H9 (cell line): ENCODE results near the gene SLC38A9. TPM values are rescaled to one million over a fixed set of nuclear protein-coding genes. Genes with fewer than 3 reads are reported as not detected.

Experiments
- DNase-seq: peaks from one replicate; pipeline ENCODE4 v3.0.0-alpha.2; 2017
- H2AFZ ChIP-seq: one replicate; pipeline ENCODE4 v1.6.1; 2013; ENCODE audit warnings: mild to moderate bottlenecking, low read length, control low read depth, moderate library complexity
- H2AK5ac ChIP-seq: 2 replicates; pipeline ENCODE4 v1.6.1; 2013; ENCODE audit warnings: low read length, control low read depth, mixed read lengths; ENCODE audit not compliant: insufficient read length
- H2BK120ac ChIP-seq: one replicate; pipeline ENCODE4 v1.6.1; 2013; ENCODE audit warnings: low read depth, mild to moderate bottlenecking, low read length, control low read depth, inconsistent platforms; ENCODE audit not compliant: poor library complexity, severe bottlenecking
- H2BK12ac ChIP-seq: 2 replicates; pipeline ENCODE4 v1.6.1; 2013; ENCODE audit warnings: low read length, control low read depth, mixed read lengths, low read depth; ENCODE audit not compliant: insufficient read length
- H2BK15ac ChIP-seq: 2 replicates; pipeline ENCODE4 v1.6.1; 2013; ENCODE audit warnings: low read depth, low read length, control low read depth
- H2BK20ac ChIP-seq: one replicate; pipeline ENCODE4 v1.6.1; 2013; ENCODE audit warnings: low read depth, mild to moderate bottlenecking, low read length, control low read depth, inconsistent platforms; ENCODE audit not compliant: poor library complexity, severe bottlenecking
- H2BK5ac ChIP-seq: 2 replicates; pipeline ENCODE4 v1.6.1; 2013; ENCODE audit warnings: low read length, control low read depth, mixed read lengths; ENCODE audit not compliant: insufficient read length
- H3K14ac ChIP-seq: 2 replicates; pipeline ENCODE4 v1.6.1; 2013; ENCODE audit warnings: low read length, control low read depth; ENCODE audit not compliant: insufficient read depth
- H3K18ac ChIP-seq: 2 replicates; pipeline ENCODE4 v1.6.1; 2013; ENCODE audit warnings: low read depth, mild to moderate bottlenecking, mixed read lengths, low read length, control low read depth; ENCODE audit not compliant: insufficient read length
- H3K23ac ChIP-seq: 2 replicates; pipeline ENCODE4 v1.6.1; 2013; ENCODE audit warnings: low read length, control low read depth, mixed read lengths, low read depth; ENCODE audit not compliant: insufficient read length
- H3K23me2 ChIP-seq: 2 replicates; pipeline ENCODE4 v1.6.1; 2013; ENCODE audit warnings: low read depth, mild to moderate bottlenecking, mixed read lengths, low read length, control low read depth; ENCODE audit not compliant: insufficient read length, poor library complexity, severe bottlenecking
- H3K27ac ChIP-seq: 2 replicates; pipeline ENCODE4 v1.5.1; 2013; ENCODE audit warnings: low read length, control low read depth, mixed read lengths, low read depth; ENCODE audit not compliant: insufficient read length
- H3K27me3 ChIP-seq: 2 replicates; pipeline ENCODE4 v1.6.1; 2013; ENCODE audit warnings: low read length, control low read depth, inconsistent platforms; ENCODE audit not compliant: insufficient read depth
- H3K4ac ChIP-seq: 2 replicates; pipeline ENCODE4 v1.6.1; 2013; ENCODE audit warnings: low read depth, mild to moderate bottlenecking, control low read depth, inconsistent platforms, low read length, moderate library complexity
- H3K4me1 ChIP-seq: 2 replicates; pipeline ENCODE4 v1.6.1; 2013; ENCODE audit warnings: low read length, control low read depth, inconsistent platforms; ENCODE audit not compliant: insufficient read depth
- H3K4me2 ChIP-seq: 2 replicates; pipeline ENCODE4 v1.6.1; 2013; ENCODE audit warnings: low read length, control low read depth, mixed read lengths; ENCODE audit not compliant: insufficient read length, insufficient read depth
- H3K56ac ChIP-seq: 2 replicates; pipeline ENCODE4 v1.6.1; 2013; ENCODE audit warnings: low read depth, mild to moderate bottlenecking, mixed read lengths, low read length, control low read depth; ENCODE audit not compliant: insufficient read length
- H3K79me1 ChIP-seq: 2 replicates; pipeline ENCODE4 v1.6.1; 2013; ENCODE audit warnings: low read depth, mild to moderate bottlenecking, moderate library complexity, low read length, control low read depth, inconsistent platforms; ENCODE audit not compliant: insufficient read depth, poor library complexity, severe bottlenecking
- H3K79me2 ChIP-seq: 2 replicates; pipeline ENCODE4 v1.6.1; 2013; ENCODE audit warnings: low read length, control low read depth, inconsistent platforms; ENCODE audit not compliant: insufficient read depth
- H3K9ac ChIP-seq: 2 replicates; pipeline ENCODE4 v1.6.1; 2013; ENCODE audit warnings: low read length, control low read depth, mixed read lengths; ENCODE audit not compliant: insufficient read length; ENCODE audit errors: extremely low read depth
- H3K9me3 ChIP-seq: one replicate; pipeline ENCODE4 v1.6.1; 2013; ENCODE audit warnings: low read depth, low read length, inconsistent platforms; ENCODE audit not compliant: control insufficient read depth
- H3T11ph ChIP-seq: one replicate; pipeline ENCODE4 v1.6.1; 2013; ENCODE audit warnings: mild to moderate bottlenecking, low read length, control low read depth, inconsistent platforms
- H4K20me1 ChIP-seq: one replicate; pipeline ENCODE4 v1.6.1; 2013; ENCODE audit not compliant: control insufficient read depth, insufficient read length, insufficient read depth
- H4K5ac ChIP-seq: 2 replicates; pipeline ENCODE4 v1.6.1; 2013; ENCODE audit warnings: low read depth, mild to moderate bottlenecking, mixed read lengths, low read length, control low read depth; ENCODE audit not compliant: insufficient read length
- H4K8ac ChIP-seq: replicated peaks from 2 replicates; pipeline ENCODE4 v1.6.1; 2013; ENCODE audit warnings: low read length, control low read depth, mixed read lengths, low read depth; ENCODE audit not compliant: insufficient read length
- H4K91ac ChIP-seq: 2 replicates; pipeline ENCODE4 v1.6.1; 2013; ENCODE audit warnings: low read depth, mild to moderate bottlenecking, moderate library complexity, mixed read lengths, low read length, control low read depth; ENCODE audit not compliant: insufficient read length
- H3K27ac Mint-ChIP-seq, 3 experiments: 2 replicates in 2 of 3; 3 replicates in 1 of 3; pipeline ENCODE4 v1.8.0; 2020 to 2021; ENCODE audit warnings: mixed read lengths in 3 of 3, mild to moderate bottlenecking in 1 of 3, moderate library complexity in 1 of 3
- H3K27me3 Mint-ChIP-seq: 2 replicates; pipeline ENCODE4 v1.8.0; 2021; ENCODE audit warnings: low read depth, mild to moderate bottlenecking, moderate library complexity, mixed read lengths
- H3K36me3 Mint-ChIP-seq, 3 experiments: 2 replicates in 2 of 3; 3 replicates in 1 of 3; pipeline ENCODE4 v1.8.0; 2020 to 2021; ENCODE audit warnings: low read depth in 3 of 3, mixed read lengths in 3 of 3; ENCODE audit not compliant: insufficient read depth in 1 of 3
- H3K4me1 Mint-ChIP-seq, 2 experiments: 2 replicates each; pipeline ENCODE4 v1.8.0; 2020; ENCODE audit warnings: mixed read lengths in 2 of 2
- H3K4me3 Mint-ChIP-seq, 2 experiments: 2 replicates in 1 of 2; 3 replicates in 1 of 2; pipeline ENCODE4 v1.8.0; 2020 to 2021; ENCODE audit warnings: mild to moderate bottlenecking in 2 of 2, mixed read lengths in 2 of 2, moderate library complexity in 1 of 2
- H3K9me3 Mint-ChIP-seq, 2 experiments: 2 replicates in 1 of 2; 3 replicates in 1 of 2; pipeline ENCODE4 v1.8.0; 2020; ENCODE audit warnings: mild to moderate bottlenecking in 2 of 2, mixed read lengths in 2 of 2, moderate library complexity in 1 of 2
- WGBS: extraction: QIAGEN DNeasy Blood & Tissue Kit; methylation state at CpG from one replicate; pipeline ENCODE4 v1.1.7; 2013; ENCODE audit warnings: missing lambda C conversion rate, low lambda C conversion rate, mixed read lengths; ENCODE audit not compliant: insufficient read length; ENCODE audit errors: extremely low coverage; 5-methylcytosine and 5-hydroxymethylcytosine counted together
- total RNA-seq: library from RNA; stranded (reverse); gene quantifications from 2 replicates; pipeline ENCODE4 v1.2.1, GENCODE V29; 2021
- TF ChIP-seq, protein P1 (sequence below): fragments of 200-600 bp; sonication (generic); conservative IDR thresholded peaks from 3 replicates; pipeline ENCODE4 v1.8.0; 2021; ENCODE audit warnings: antibody characterized with exemption, mild to moderate bottlenecking

Gene SLC38A9
- total RNA-seq, 1 experiment from 2014 or later = 48.5 TPM

DNA sequence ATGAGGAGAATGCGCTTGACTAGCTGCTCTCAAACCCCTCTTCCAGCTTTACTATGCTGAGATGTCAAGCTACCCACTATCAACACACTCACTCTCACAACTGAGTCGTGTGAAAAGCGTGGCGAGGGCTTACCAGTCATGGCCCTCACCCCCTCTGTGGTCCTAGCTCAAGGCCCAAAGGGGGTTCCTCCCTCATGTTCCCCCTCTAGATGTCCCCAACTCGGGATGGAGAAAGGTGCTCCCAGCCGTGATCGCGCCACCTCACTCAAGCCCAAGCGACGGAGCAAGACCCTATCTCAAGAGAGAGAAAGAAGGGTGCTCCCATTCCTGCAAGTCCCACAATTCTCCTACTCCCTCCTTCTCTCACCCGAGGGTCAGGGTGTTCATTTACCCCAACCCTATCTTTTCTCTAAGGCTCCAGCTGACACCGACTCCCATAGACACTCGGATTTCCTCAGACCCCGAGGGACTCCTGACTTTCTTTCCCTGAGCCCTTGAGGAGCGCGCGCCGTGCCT is 559 bp downstream of the SLC38A9 start:
- no peak overlapping the region for H4K91ac ChIP-seq
- H2BK120ac ChIP-seq = no peak overlapping the region
- peaks cover 4% of the 10 kb centered on the region for H3K79me1 ChIP-seq
- H3K23ac ChIP-seq = no peak overlapping the region
- H3K4me1 ChIP-seq = peaks cover 3% of the 10 kb centered on the region; the same call in 1 of the 2 replicates
- H4K5ac ChIP-seq = no peak overlapping the region
- 0 out of 2 replicates have a peak overlapping the region, but pooled peaks have one; percentile 65 for H3K14ac ChIP-seq
- no peaks in the 10 kb centered on the region for H3K27me3 ChIP-seq
- no peak overlapping the region for H4K8ac ChIP-seq
- H2BK5ac ChIP-seq = no peak overlapping the region
- H3K56ac ChIP-seq = no peak overlapping the region
- peaks cover 6 to 40% (median 18%) of the 10 kb centered on the region in 3 experiments; a peak in 6 of 7 replicates for H3K36me3 Mint-ChIP-seq
- no CpG with 5 or more reads among the region's 18 CpGs for WGBS
- peak overlapping the region; percentile 90 for H3K4me2 ChIP-seq
- H3T11ph ChIP-seq = no peak overlapping the region
- no peak overlapping the region for H2AFZ ChIP-seq
- H3K27ac ChIP-seq = no peak overlapping the region
- peak overlapping the region; percentile 87 for H3K9ac ChIP-seq
- H2AK5ac ChIP-seq = no peak overlapping the region
- H3K79me2 ChIP-seq = 0 out of 2 replicates have a peak, but pooled peaks cover 6% of the 10 kb centered on the region
- no peak overlapping the region for H3K18ac ChIP-seq
- no peaks in the 10 kb centered on the region for H4K20me1 ChIP-seq
- no peak overlapping the region for H3K4ac ChIP-seq
- peak overlapping the region; percentile 95 to 99 (median 97); a peak in 6 of 7 replicates for H3K27ac Mint-ChIP-seq
- no peak overlapping the region for H2BK15ac ChIP-seq
- H3K23me2 ChIP-seq = peaks cover 12% of the 10 kb centered on the region
- peaks cover 12 to 13% of the 10 kb centered on the region in 2 experiments for H3K4me1 Mint-ChIP-seq
- H3K9me3 Mint-ChIP-seq = peaks cover 9 to 11% of the 10 kb centered on the region in 2 experiments
- TF ChIP-seq, protein P1, sequence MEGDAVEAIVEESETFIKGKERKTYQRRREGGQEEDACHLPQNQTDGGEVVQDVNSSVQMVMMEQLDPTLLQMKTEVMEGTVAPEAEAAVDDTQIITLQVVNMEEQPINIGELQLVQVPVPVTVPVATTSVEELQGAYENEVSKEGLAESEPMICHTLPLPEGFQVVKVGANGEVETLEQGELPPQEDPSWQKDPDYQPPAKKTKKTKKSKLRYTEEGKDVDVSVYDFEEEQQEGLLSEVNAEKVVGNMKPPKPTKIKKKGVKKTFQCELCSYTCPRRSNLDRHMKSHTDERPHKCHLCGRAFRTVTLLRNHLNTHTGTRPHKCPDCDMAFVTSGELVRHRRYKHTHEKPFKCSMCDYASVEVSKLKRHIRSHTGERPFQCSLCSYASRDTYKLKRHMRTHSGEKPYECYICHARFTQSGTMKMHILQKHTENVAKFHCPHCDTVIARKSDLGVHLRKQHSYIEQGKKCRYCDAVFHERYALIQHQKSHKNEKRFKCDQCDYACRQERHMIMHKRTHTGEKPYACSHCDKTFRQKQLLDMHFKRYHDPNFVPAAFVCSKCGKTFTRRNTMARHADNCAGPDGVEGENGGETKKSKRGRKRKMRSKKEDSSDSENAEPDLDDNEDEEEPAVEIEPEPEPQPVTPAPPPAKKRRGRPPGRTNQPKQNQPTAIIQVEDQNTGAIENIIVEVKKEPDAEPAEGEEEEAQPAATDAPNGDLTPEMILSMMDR = no peak
- no peak overlapping the region for H2BK12ac ChIP-seq
- no peaks in the 10 kb centered on the region for H3K9me3 ChIP-seq
- peak overlapping the region; percentile 99 to 100 for H3K4me3 Mint-ChIP-seq
- no peak overlapping the region for H2BK20ac ChIP-seq
- no peak for DNase-seq
- no peaks in the 10 kb centered on the region for H3K27me3 Mint-ChIP-seq
